DMS153 treated with DMSO at 0.1 percent for 48 hours (cell line): Measurements from ENCODE around the gene ADIPOR2.
"Not testable (repeated sequence)": the region's sequence is repeated elsewhere in the genome, so short reads cannot be mapped to it uniquely, and the experiment has no call there.

Experiments used
- DNase-seq: peaks from one replicate; lab custom pipeline; 2025; ENCODE audit not compliant: unreplicated experiment; lab: John Stamatoyannopoulos, UW

The ADIPOR2 gene

GRCh38 chr12:1731019-1731687, 40.3 kb downstream of the ADIPOR2 start:
- DNase-seq = no peak

DNA sequence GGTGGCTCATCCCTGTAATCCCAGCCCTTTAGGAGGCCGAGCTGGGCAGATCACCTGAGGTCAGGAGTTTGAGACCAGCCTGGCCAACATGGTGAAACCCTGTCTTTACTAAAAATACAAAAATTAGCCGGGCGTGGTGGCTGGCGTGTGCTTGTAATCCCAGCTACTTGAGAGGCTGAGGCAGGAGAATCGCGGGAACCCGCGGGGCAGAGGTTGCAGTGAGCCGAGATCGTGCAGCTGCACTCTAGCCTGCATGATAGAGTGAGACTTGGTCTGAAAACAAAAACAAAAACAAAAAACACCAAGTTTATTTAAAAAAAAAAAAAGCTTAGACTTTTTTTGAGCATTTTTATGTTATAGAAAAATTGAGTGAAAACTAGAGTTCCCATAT, 40.8 kb downstream of the ADIPOR2 start:
- DNase-seq = not testable (repeated sequence)

DNA sequence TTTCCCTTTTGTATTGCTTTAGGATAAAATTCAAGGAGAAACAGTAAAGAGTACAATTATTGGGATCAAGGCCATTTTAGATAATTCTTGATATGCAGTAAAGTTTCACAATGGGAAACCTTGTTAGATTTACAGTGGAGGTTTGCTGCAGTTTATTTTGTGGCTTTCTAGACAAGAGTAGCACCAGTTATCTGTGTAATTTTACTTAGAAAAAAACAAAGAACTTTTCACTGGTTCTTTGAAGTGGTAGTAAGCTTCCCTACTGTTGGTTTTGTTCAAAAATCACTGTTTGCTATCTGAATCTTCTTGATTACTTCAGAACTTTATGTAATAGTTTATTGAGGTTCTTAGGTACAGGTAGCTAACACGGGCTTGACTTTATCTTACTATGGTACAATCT, 42.0 kb downstream of the ADIPOR2 start:
- no peak for DNase-seq

DNA sequence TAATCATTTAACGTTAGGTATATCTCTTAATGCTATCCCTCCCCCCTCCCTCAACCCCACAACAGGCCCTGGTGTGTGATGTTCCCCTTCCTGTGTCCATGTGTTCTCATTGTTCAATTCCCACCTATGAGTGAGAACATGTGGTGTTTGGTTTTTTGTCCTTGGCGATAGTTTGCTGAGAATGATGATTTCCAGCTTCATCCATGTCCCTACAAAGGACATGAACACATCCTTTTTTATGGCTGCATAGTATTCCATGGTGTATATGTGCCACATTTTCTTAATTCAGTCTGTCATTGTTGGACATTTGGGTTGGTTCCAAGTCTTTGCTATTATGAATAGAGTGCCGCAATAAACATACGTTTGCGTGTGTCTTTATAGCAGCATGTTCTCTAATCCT, 42.8 kb downstream of the ADIPOR2 start:
- not testable (repeated sequence) for DNase-seq

- DNase-seq = no peak
Observed at GRCh38 chr12:1737652-1738286, 46.9 kb downstream of the ADIPOR2 start.

- DNase-seq = no peak
Observed at GRCh38 chr12:1738446-1738845, 47.6 kb downstream of the ADIPOR2 start.

GRCh38 chr12:1739368-1739767, 48.5 kb downstream of the ADIPOR2 start:
- DNase-seq = no peak

DNA sequence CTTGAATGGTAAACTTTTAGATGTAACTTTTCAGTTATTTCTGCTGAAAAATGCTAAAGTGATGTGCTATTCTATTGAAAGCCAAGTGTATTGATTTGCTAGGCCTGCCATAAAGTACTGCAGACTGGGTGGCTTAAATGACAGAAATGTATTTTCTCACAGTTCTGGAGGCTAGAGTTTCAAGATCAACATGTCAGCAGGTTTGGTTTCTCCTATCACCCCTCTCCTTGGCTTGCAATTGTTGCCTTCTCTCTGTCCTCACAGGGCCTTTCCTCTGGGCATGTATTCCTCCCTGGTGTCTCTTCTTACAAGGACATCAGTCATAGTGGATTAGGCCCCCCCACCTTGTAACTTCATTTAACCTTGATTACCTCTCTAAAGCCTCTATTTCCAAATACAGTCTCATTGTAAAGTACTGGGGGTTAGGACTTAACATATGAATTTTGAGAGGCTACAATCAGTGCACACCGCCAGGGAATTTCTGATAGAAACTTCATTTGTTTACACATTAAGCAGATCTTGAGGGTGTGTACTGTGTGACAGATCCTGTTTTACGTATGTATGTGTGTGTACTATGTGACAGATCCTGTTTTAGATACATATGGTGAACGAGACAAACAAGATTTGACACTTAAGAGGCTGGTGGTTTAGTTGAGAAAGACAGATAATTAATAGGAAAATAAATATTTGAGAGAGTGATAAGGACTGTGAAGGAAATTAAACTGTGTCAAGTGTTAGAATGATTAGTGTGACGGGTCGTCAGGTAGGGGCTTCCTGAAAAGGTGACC, 49.5 kb downstream of the ADIPOR2 start:
- DNase-seq = no peak

GRCh38 chr12:1741154-1741949, 50.5 kb downstream of the ADIPOR2 start:
- DNase-seq = no peak

- no peak for DNase-seq
Observed at GRCh38 chr12:1744932-1745331, 54.1 kb downstream of the ADIPOR2 start.

- DNase-seq = no peak
Observed at GRCh38 chr12:1747609-1748008, 56.7 kb downstream of the ADIPOR2 start.

DNA sequence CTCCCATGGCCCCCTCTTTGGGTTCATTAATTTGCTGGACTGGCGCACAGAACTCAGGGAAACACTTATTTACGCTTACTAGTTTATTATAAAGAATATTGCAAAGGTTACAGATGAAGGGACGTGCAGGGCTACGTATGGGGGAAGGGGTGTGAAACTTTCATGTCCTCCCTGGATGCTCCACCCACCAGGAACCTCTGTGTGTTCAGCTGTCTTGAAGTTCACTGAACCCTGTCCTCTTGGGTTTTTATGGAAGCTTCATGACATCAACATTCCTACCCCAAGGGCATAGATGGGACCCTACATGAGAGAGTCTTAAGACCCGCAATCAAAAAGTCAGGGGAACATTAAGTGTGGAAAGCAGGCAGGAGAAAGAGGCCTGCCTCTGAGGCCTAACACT, 58.1 kb downstream of the ADIPOR2 start:
- DNase-seq = no peak

DNA sequence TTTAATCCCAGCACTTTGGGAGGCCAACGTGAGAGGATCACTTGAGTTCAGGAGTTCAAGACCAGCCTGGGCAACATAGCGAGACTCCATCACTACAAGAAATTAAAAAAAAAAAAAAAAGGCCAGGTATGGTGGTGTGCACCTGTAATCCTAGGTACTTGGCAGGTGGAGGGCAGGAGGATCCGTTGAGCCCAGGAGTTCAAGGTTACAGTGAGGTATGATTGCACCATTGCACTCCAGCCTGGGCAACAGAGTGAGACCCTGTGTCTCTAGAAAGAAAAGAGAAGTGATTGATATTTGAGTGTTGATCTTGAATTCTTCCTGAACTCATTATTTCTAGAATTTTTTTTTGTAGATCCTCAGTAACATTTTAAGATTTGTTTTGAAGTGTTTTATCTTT, 59.4 kb downstream of the ADIPOR2 start:
- no peak for DNase-seq

GRCh38 chr12:1758376-1758775, 67.5 kb downstream of the ADIPOR2 start:
- DNase-seq = no peak

- no peak for DNase-seq
Observed at GRCh38 chr12:1758887-1759286, 68.0 kb downstream of the ADIPOR2 start.

GRCh38 chr12:1760566-1761382, 69.9 kb downstream of the ADIPOR2 start:
- no peak for DNase-seq

GRCh38 chr12:1761857-1762256, 71.0 kb downstream of the ADIPOR2 start:
- no peak for DNase-seq

DNA sequence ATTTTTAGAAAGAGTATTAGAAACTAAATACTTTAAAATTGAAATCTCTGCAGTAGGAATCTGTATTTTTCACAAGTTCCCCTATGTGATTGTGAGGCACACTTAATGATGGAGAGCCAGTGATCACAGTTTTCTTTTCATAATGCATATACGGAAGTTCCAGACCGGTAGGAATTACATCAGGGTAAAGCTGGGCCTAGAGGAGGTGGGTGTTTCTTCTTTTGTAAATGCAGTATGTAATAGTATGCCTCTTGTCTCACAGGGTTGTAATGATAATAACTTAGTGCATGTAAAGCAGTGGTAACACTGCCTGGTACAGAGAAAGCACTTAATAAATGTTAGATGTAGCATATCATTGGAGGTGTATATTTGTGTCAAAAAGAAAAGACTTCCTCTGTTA, 72.3 kb downstream of the ADIPOR2 start:
- no peak for DNase-seq

GRCh38 chr12:1766110-1766509, 75.2 kb downstream of the ADIPOR2 start:
- DNase-seq = no peak

DNA sequence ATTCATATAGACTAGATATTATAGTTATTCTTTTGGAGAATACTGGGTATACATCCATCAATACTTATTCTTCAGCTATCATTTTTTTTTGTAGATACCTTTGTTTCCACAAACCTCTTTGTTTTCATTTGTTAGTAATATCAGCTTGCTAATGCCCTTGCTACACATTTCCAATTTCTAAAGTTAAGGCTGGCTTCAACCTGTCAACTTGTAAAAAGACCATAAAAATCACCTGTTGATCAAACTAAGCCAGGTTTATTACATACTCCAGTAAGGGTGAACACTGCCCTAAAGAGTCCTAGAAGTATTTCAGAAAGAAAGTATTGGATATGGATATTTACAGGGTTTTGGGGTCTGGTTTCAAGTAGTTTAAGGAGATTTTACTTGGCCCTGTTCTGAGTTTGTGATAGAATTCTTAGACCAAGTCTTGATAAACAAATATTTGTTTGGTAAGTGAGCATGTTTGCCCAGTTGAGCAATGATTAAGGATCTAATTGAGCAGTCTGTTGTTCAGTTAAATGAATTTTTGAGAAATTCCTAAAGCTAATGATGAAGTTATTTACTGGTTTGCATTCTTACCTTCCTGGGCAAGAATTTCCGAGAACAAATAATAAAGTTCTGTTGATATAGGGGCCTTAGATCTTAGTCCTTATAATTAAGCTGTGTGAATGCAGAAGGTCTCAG, 76.7 kb downstream of the ADIPOR2 start:
- DNase-seq = no peak
